Left kidney (tissue), 2 donors: ENCODE results near the gene PLBD2. TPM values are rescaled to one million over a fixed set of nuclear protein-coding genes. Genes with fewer than 3 reads are reported as not detected.
"Not testable (repeated sequence)": the region's sequence is repeated elsewhere in the genome, so short reads cannot be mapped to it uniquely, and the experiment has no call there.

ENCODE experiments used
- DNase-seq: peaks from one replicate; pipeline ENCODE4 v3.0.0-alpha.2; 2013
- polyA plus RNA-seq: library from polyadenylated mRNA; unstranded; fragments of 120-200 nt; gene quantifications from one replicate; pipeline ENCODE4 v1.2.1, GENCODE V29; 2013; ENCODE audit not compliant: insufficient read length

The PLBD2 gene
- polyA plus RNA-seq, 1 donor, result 20.6 TPM

GRCh38 chr12:113333877-113334785 lies 24.3 kb upstream of the PLBD2 start:
- DNase-seq, result no peak

GRCh38 chr12:113334786-113335539 lies 23.4 kb upstream of the PLBD2 start, which contains the start of gene SLC8B1:
SLC8B1 (minus strand) TSS chr12:113335109; CDS start chr12:113332878, 2,231 bp downstream.
- DNase-seq, result peak; percentile 85

GRCh38 chr12:113339540-113339939 lies 18.8 kb upstream of the PLBD2 start:
- DNase-seq, result no peak

GRCh38 chr12:113340061-113340460 lies 18.3 kb upstream of the PLBD2 start:
- no peak for DNase-seq

GRCh38 chr12:113341535-113341934 lies 16.9 kb upstream of the PLBD2 start:
- no peak for DNase-seq

- no peak for DNase-seq
These were observed 13.1 kb upstream of the PLBD2 start for GRCh38 chr12:113345318-113345717.

- no peak for DNase-seq
These were observed 12.0 kb upstream of the PLBD2 start for GRCh38 chr12:113346353-113346752.

- DNase-seq, result no peak
These were observed 11.3 kb upstream of the PLBD2 start for GRCh38 chr12:113347107-113347506.

GRCh38 chr12:113347892-113348291 lies 10.5 kb upstream of the PLBD2 start:
- no peak for DNase-seq

GRCh38 chr12:113348849-113349536 lies 9.4 kb upstream of the PLBD2 start:
- no peak for DNase-seq

GRCh38 chr12:113351089-113351488 lies 7.3 kb upstream of the PLBD2 start:
- no peak for DNase-seq

- not testable (repeated sequence) for DNase-seq
These were observed 4.2 kb upstream of the PLBD2 start for GRCh38 chr12:113354192-113354591.

GRCh38 chr12:113359133-113359938 lies 949 bp downstream of the PLBD2 start:
- no peak for DNase-seq

GRCh38 chr12:113359939-113360748 lies 1.8 kb downstream of the PLBD2 start:
- no peak for DNase-seq

GRCh38 chr12:113361574-113362370 lies 3.4 kb downstream of the PLBD2 start:
- DNase-seq, result no peak

GRCh38 chr12:113364698-113365097 lies 6.3 kb downstream of the PLBD2 start:
- no peak for DNase-seq

GRCh38 chr12:113365639-113366395 lies 7.4 kb downstream of the PLBD2 start:
- no peak for DNase-seq

- no peak for DNase-seq
These were observed 8.4 kb downstream of the PLBD2 start for GRCh38 chr12:113366827-113367226.

- DNase-seq, result no peak
These were observed 9.9 kb downstream of the PLBD2 start for GRCh38 chr12:113368331-113368730.
